NT2/D1 (cell line): ENCODE results near the gene CCDC7.

Experiments used
- DNase-seq: peaks from one replicate; pipeline ENCODE4 v3.0.0-alpha.2; 2011; ENCODE audit warnings: low read depth, low spot score
- H3K27me3 ChIP-seq: 2 replicates; pipeline ENCODE4 v1.6.0; 2011; ENCODE audit warnings: mild to moderate bottlenecking; ENCODE audit not compliant: insufficient read length, insufficient read depth
- H3K36me3 ChIP-seq: 2 replicates; pipeline ENCODE4 v1.6.1; 2011; ENCODE audit warnings: mild to moderate bottlenecking, low read length, mixed read lengths; ENCODE audit not compliant: insufficient read depth, insufficient read length
- H3K4me1 ChIP-seq: 2 replicates; pipeline ENCODE4 v1.5.1; 2011; ENCODE audit not compliant: insufficient read depth, insufficient read length
- H3K4me3 ChIP-seq: 2 replicates; pipeline ENCODE4 v1.5.1; 2011; ENCODE audit warnings: low read depth; ENCODE audit not compliant: insufficient read length
- H3K9ac ChIP-seq: 2 replicates; pipeline ENCODE4 v1.6.0; 2011; ENCODE audit warnings: low read depth; ENCODE audit not compliant: insufficient read length
- H3K9me3 ChIP-seq: 2 replicates; pipeline ENCODE4 v1.5.1; 2011; ENCODE audit warnings: mild to moderate bottlenecking, low read length; ENCODE audit not compliant: insufficient read depth
- SUZ12 ChIP-seq: IDR thresholded peaks from 2 replicates; pipeline ENCODE4 v1.6.1; 2011; ENCODE audit not compliant: insufficient read length, insufficient read depth; ENCODE audit errors: extremely low read depth
- YY1 ChIP-seq: IDR thresholded peaks from 2 replicates; pipeline ENCODE4 v1.6.1; 2011; ENCODE audit not compliant: insufficient read length, insufficient read depth
- ZNF274 ChIP-seq: IDR thresholded peaks from 2 replicates; pipeline ENCODE4 v1.6.1; 2011; ENCODE audit warnings: mild to moderate bottlenecking, low read depth, low read length

The CCDC7 gene

GRCh38 chr10:32923134-32923533 lies 477.2 kb downstream of the CCDC7 start:
- Histone ChIP-seq H3K9ac (no peak overlapping the region), H3K9me3 (no peaks in the 10 kb centered on the region), H3K27me3 (no peaks in the 10 kb centered on the region), H3K4me1 (no peaks in the 10 kb centered on the region), H3K4me3 (no peak overlapping the region), H3K36me3 (peaks cover 90% of the 10 kb centered on the region)
- no peak for TF ChIP-seq SUZ12
- no peak for TF ChIP-seq ZNF274
- no peak for TF ChIP-seq YY1
- DNase-seq = no peak

- Histone ChIP-seq H3K4me3 (no peak overlapping the region), H3K36me3 (peaks cover 90% of the 10 kb centered on the region), H3K27me3 (no peaks in the 10 kb centered on the region), H3K9ac (no peak overlapping the region), H3K9me3 (no peaks in the 10 kb centered on the region), H3K4me1 (no peaks in the 10 kb centered on the region)
- TF ChIP-seq SUZ12 = no peak
- TF ChIP-seq ZNF274 = no peak
- TF ChIP-seq YY1 = no peak
- DNase-seq = no peak
Observed at GRCh38 chr10:32923849-32924248, 477.9 kb downstream of the CCDC7 start.
